ENCODE results near the gene TUBGCP2.

The TUBGCP2 gene

DNA sequence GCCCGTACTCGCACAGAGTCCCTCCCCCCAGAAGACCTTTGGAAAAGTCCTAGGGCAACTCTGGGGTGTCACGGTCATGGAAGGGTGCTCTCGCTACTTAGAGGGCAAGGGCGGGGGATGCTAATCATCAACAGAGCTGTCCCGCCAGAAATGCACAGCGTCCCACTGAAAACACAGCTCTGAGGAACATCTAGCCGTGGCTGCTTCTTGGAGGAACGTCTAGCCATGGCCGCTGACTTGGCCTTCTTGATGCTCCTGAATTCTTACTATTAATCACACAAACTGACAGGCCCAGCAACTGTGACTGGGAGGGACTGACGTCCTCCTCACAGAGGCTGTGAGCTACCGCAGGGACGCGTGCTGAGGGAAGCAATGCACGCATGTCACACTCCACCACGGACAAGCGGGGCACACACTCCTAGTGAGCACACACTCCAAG is 1.7 kb downstream of the TUBGCP2 start:
- FAIRE-seq: no peak
- DNase-seq (ENCODE audit: low spot score): no peak

DNA sequence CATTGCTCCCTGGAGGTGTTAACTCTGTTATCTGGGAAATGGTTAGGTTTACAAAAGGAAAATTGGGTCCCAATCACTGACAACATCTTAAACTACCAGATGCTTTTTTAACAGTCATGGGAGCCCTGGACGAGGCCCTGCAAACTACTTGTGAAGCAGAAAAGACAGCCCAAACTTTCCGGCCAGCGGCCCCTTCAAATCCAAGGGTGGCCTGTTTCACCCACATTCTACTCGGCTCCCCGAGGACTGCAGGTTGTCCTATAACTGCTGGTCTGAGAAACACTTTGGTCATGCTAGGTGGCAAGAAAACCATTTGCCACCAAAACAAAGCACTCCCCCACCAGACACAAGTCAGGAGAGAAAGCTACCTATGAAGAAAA is 2.6 kb downstream of the TUBGCP2 start:
- FAIRE-seq (no peak), DNase-seq (ENCODE audit: low spot score) (no peak)

DNA sequence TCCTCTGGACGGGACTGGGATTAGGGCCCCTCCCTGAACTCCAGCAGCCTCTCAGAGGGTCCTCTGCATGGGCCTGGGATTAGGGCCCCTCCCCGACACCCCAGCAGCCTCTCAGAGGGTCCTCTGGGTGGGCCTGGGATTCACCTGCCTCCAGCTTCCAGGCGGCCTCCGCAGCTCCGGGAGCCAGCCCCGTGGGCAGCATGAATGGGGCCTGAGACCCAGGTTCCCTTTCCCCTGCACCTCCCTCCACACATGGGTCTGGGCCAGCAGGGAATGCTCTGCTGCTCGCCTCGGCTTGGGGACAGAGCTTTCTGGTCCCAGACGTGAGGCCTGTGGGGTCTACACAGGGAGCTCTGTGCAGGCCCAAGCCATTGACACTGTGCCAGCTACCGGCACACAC is 5.5 kb downstream of the TUBGCP2 start:
- no peak for DNase-seq (ENCODE audit: low spot score)
- FAIRE-seq: no peak

DNA sequence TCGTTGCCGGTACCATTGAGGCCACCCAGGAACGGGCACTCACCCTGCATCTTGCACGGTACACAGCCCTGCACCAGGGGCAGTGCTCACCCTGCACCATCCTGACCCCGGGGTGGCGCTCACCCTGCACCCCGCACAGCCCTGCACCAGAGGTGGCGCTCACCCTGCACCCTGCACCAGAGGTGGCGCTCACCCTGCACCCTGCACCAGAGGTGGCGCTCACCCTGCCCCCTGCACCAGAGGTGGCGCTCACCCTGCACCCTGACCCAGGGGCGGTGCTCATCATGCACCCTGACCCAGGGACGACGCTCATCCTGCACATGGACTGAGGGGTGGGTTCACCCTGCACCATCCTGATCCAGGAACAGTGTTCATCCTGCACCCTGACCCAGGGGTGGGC is 6.4 kb downstream of the TUBGCP2 start:
- DNase-seq (ENCODE audit: low spot score) (no peak), FAIRE-seq (no peak)

DNA sequence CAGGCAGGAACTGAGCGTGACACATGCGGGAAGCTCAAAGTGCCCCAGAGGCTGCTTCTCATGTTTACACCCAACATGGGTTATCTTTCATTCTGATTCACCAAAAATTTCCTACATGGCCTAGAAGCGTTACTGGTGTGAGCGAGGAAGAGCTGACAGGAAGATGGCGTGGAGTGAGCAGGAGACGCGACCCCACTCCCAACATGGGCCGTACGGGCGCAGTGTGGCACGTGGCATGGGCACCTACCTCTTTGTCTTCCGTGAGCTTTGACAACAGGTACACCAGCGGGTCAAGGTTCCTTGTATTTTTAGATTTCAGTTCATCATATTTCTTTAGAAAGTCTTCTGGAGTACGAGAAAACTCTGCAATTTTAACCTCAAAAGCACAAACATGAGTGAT is 8.9 kb downstream of the TUBGCP2 start:
- FAIRE-seq (no peak), DNase-seq (ENCODE audit: low spot score) (no peak)

DNA sequence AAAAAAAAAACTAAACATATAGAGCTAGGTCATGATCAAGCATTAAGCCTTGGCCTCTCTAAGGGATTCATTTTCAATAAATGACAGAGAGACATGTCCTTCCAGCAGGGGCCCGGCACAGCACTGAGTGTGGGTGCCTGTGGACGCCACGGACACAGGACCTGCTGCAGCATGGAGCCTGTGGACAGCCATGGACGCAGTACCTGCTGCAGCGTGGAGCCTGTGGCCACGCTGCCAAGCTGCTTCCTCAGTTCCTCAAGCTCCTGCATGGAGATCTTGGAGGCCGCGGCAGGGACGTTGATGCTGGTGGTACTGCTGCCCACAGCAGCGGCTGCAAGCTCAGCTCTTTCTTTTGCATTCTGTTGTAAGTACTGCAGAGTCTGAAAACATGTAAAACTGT is 9.4 kb downstream of the TUBGCP2 start:
- FAIRE-seq (no peak), DNase-seq (ENCODE audit: low spot score) (no peak)

DNA sequence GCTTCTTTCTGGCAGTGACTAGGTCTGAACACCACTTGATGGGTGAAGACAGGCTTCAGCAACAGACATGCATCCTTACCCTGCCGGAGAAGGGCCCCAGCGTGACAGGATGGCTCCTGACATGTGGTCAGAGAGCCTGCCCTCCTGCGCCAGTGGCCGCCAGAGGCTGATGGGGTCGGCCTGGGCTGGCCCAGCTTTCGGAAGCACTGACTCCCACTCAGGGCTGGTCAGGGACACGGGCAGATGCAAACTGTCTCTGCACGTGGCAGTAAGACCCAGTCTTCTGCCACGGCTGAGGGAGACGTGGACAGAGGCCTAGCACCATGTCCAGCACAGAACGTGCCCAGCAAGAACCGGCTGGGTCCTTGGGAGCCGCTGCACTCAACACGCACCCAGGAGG is 10.2 kb downstream of the TUBGCP2 start:
- DNase-seq (ENCODE audit: low spot score) (no peak), FAIRE-seq (no peak)

DNA sequence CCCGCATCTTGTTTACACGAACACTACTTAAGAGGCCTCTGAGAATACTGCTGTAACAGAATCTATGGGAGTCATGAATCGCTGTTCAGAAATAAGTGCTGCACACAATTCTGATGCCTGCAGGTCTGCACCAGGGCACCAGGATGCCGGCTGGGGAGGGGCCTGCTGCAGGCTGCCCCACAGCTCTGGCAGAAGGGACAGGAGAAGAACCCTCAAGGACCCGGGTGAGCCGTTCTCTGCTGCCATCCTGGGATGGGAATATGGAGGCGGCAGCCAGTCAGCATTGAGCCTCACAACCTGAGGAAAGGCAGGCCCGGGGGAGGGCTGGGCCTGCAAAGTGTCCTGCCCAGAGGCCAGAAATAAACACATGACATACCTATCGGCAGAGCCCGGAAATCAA is 11.2 kb downstream of the TUBGCP2 start:
- DNase-seq (ENCODE audit: low spot score) (no peak), FAIRE-seq (no peak)

DNA sequence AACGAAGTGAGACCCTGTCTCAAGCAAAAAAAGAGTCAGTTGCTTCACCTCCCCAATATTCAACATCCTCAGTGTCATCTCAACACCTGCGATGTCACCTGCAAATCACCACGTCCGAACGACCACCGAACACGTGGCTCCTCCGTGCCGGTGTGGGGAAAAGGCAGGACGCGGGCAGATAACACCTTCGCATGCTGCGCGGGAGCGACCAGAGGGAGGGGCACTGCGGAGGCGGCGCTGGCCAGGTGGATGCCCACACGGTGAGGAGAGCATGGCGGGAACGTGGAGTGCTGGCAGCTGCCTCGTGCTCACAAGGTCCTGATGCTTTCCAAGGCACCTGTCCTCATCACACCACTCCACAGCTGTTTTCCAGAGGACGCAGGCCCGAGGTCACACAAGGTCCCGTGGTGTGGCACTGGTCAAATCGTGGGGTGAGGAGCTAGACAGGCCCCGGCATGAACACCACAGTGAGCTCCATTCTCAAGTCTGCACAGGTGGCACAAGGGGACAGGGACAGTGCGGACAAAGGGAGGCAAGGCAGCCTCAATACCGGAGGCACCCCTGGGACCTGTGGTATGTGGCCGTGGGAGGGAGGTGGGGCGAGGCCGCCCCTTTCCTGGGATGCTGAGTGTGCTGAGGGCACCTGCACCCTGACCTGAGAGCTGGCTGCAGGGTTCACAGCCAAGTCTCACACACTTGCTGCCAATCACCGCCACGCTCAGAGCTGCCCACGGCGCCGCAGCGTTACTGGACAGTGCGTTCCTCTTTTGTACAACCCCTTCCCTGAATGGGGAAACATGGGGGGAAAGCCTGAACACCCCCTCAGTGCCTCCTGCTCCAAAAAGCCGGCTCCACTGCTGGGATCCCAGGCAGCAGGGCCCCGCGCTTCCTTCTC is 13.0 kb downstream of the TUBGCP2 start:
- no peak for DNase-seq (ENCODE audit: low spot score)
- no peak for FAIRE-seq

DNA sequence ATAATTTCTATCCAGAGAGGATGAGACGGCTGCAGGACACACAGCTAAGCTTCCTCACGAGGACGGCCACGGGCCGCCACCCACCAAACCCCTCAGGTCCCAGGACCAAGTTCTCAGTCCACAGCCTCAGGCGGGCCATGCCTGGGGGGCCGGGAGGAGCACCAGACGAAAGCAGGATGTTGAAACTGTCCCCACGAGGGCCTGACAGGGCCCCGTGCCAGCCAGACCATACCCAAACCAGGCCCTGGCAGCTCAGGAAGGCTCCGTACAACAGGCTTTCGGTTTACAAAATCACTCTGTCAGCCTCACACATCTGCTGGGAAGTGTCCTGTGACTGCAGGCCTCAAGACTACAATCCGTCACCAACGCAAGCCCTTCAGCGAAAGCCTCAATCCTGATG is 14.5 kb downstream of the TUBGCP2 start:
- DNase-seq (ENCODE audit: low spot score): no peak
- FAIRE-seq: no peak

DNA sequence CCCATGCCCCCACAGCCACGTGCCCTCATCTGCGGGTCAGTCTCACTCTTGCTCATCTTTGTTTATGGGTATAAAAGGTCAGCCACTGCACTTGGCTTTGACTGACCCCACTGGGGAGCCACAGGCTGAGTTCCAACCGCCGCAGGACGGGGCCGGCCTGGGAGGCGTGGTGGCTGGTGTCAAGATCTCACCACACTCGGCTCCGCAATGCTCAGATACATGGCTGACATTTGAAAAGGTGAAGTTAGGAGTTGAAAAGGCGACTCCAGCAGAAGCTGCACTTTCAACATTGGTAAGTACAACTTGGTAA is 14.9 kb downstream of the TUBGCP2 start:
- DNase-seq (ENCODE audit: low spot score) (no peak), FAIRE-seq (no peak)

DNA sequence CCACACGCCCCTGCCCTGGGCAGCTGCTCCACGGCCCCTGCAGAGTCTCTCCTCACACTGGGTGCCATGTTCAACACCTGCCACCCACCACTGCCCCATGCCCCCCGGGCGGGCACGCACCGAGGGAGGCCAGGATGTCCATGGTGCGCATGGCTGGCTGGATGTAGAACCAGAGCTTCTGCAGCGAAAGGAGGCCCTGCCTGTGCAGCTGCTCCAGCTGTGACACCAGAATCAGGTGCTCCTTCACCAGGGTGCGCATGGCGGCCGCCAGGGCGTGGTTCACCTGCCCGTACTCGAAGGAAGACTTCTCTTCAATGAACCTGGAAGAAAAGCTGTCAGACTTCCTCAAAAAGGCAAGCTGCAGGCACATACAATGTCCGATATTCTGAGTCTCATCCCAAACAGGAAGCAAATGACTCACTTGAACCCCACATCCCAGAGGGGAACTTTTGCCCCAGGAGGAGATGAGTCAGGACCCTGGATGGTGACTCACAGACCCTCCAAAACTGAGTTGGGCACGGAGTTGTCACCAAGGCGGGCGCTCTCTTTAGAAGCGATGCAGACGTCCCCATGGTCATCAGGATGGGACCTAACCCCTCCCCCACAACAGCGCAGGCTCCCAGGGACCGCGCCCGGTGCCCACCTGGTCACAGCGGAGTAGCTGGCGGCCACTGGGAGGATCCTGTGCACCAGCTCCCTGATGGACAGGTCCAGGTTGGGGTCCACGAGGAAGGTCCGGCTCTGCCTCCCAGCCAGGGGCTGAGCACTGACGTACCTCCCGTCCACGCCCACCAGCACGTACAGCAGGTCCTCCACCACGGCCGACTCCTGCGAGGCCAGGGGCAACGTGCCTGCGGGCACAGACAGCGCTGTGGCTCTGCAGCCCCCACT is 15.5 kb downstream of the TUBGCP2 start:
- DNase-seq (ENCODE audit: low spot score): peak; percentile 26
- FAIRE-seq: no peak

DNA sequence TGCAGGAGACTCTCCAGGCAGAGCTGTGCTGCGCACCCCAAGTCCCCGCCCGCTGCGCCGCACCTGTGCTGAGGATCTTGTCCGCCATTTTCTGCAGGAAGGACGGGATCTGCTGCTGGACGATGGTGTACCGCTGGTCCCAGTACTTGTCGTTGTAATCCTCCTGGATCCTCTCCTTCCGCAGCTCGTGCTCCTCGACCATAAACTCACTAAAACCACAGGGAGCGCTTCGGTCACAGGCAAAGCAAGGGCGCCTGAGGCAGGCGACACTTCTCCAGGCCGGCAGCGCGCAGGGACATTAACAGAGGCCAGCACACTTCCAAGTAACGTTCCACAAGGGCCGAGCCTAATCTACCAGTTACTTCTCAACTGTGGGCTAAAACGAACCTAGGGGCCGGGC is 18.9 kb downstream of the TUBGCP2 start:
- no peak for DNase-seq (ENCODE audit: low spot score)
- FAIRE-seq: no peak

DNA sequence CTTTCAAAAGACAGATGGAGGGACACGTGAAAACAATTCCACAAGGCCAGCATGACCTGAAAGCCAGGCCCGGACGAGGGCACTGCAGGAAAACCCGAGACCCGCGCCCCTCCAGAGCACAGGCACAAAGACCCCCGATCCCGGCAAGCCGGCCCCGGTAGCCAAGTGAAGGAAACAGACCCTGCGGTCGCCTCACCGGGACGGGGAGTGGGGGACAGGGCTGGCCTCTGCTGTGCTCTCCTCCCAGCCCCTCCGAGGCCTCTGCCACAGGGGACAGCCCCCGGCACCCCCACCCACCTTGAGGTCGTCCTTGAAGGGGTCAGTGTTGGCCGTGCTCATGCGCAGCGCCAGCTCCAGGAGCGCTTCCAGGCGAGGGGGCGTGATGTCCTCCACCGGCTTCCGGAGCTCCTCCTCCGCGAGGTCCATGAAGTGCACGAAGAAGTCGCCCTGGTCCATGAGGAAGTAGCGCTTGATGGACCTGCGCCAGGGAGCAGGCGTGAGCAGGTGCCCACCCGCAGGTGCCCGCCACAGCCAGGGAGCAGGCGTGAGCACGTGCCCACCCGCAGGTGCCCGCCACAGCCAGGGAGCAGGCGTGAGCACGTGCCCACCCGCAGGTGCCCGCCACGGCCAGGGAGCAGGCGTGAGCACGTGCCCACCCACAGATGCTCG is 20.7 kb downstream of the TUBGCP2 start:
- FAIRE-seq (no peak), DNase-seq (ENCODE audit: low spot score) (no peak)

DNA sequence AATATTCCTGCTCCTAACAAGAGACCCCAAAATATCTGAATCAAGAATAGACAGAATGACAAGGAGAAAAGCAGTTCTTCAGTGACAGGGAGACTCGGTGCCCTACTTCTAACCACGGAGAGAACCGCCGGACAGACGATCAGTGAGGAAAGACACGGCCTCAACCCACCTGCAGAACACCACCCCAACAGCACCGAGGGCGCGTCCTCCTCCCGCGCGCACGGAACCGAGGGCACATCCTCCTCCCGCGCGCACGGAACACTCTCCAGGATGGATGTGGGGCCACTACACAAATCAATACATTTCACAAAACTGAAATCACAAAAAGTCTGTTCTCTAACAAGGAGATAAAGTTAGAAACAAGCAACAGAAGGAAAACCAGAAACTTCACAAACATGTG is 22.3 kb downstream of the TUBGCP2 start:
- no peak for FAIRE-seq
- no peak for DNase-seq (ENCODE audit: low spot score)

DNA sequence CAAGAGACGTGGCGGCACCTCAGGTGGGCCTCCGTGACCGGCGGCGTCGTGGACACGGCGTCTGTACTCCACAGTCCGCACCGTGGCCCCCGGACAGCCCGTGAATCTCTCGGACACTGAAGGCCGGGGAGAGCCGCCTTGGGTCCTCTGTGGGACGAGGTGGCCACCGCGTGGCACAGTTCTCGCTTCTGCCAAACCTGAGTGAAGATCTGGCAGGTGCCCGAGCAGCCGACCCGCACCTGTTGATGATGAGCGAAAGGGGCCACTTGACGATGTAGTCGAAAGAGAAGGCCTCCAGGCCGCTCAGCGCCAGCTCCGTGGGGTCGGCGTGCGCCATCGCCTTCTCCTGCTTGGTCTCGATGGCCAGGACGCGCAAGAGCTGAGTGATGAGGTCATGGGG is 23.5 kb downstream of the TUBGCP2 start:
- DNase-seq (ENCODE audit: low spot score) (no peak), FAIRE-seq (no peak)

DNA sequence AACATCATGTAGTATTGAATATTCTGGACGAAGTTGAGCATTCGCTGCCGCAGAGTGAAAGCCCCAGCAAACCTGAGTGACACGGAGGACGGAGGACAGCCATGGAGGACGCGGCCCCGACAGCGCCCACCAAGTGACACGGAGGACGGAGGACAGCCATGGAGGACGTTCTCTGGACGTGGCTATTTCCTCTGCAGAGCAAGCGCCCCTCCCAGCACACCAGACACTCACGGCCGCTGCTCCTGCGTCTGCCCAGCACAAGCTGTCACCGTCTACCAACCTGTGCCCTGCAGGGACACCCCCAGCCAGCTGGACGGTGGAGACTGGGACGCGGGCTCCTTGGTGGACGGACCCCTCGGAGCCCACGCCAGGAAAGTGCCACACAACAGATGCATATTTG is 24.7 kb downstream of the TUBGCP2 start:
- DNase-seq (ENCODE audit: low spot score) (no peak), FAIRE-seq (no peak)

DNA sequence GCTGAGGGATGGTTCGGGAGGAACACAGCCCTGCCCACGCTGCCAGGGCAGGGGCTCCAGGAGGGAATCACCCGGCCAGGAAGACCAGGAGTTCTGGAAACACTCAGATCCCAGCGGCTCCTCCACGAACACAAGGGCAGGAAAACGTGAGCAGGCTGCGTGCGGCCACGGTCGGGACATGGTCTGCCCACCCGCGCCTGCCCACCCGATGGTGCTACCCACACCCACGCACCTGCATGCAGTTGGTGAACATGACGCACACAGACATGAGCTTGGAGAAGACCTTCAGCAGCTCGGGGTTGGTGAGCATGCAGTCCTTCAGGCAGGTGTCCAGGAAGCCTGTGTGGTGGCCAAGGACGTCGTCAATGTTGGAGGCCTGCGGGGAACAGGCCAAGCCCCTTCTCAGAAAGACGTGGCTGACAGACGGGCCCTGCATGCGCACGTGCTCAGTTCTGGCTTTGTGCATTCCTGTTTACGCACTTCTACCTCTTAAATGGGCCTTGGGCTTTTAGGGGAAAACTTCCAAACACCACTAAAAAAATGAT is 25.8 kb downstream of the TUBGCP2 start:
- DNase-seq (ENCODE audit: low spot score) (no peak), FAIRE-seq (no peak)

DNA sequence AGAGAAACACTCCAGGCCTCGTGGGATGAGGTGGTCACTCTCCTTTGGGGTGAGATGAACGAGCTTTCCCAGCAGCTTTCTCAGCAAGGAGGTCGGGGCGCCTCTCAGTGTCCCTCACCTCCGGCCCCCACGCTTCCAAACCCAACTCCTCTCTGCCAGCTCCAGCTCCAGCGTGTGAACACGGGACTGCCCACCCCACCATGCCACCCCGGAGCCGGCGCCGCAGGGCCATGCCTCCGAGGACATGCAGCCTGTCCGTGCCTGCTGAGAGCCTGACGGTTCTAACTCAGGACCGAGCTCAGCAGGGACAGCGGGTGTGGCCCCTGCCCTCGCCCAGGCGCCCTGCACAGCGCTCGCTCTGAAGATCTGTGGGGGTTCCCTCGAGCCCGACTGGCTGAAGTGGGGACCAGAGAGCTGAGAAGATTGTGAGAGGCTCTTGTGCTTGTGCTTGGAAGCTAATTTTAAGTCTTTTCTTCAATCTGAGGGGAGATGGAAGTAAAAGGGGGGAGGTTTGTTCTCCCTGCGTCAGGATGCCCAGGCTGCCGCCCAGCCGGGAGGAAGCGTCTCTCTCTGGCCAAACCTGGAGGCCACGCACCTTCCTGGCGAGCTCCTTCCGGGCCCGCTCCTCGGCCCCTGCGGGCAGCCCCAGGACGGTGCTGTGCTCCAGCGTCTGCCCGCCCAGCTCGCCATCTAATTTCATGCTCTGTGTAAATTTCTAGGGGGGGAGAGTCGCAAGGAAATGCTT is 26.9 kb downstream of the TUBGCP2 start:
- no peak for DNase-seq (ENCODE audit: low spot score)
- no peak for FAIRE-seq

DNA sequence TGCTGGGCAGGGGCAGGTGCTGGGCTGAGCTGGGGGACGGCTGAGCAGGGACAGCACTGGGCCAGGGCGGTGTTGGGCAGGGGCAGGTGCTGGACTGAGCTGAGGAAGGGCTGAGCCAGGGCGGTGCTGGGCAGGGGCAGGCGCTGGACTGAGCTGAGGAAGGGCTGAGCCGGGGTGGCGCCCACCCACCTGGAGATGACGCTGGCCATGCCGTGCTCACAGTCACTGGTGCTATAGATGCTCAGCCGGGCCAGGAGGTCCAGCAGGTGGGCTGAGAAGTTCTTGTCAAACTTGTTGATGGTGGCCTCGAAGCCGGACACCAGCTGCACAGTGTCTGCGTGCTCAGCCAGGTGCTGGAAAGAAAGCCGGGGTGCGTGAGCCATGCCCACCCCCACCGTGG is 27.6 kb downstream of the TUBGCP2 start:
- DNase-seq (ENCODE audit: low spot score) (no peak), FAIRE-seq (no peak)

DNA sequence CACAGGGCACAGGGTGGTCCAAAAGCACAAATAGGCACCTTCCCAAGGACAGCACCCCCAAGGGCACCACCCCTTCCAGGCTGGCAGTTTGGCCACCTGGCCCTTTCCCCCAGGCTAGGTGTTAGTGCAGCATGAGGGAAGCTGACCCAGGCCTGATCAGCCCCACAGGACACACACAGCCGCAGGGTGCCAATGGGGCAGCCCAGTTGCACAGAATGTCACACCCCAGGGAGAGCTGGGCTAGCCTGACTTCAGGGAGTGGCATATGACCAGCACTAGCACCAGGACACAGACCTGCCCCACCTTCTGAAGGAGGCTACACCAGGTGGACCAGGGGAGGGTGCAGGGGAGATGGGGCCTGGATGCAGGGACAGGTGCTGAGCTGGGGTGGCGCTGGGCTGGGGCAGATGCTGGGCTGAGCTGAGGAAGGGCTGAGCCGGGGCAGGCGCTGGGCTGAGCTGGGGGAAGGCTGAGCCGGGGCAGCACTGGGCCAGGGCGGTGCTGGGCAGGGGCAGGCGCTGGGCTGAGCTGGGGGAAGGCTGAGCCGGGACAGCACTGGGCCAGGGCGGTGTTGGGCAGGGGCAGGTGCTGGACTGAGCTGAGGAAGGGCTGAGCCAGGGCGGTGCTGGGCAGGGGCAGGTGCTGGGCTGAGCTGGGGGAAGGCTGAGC is 28.1 kb downstream of the TUBGCP2 start:
- no peak for DNase-seq (ENCODE audit: low spot score)
- no peak for FAIRE-seq

All from urothelium cell line (cell line).